Measurements from ENCODE around the gene PARD6B. TPM values are rescaled to one million over a fixed set of nuclear protein-coding genes. Genes with fewer than 3 reads are reported as not detected.

PARD6B gene
- total and polyA plus RNA-seq, 2 of the 4 experiments (the other 2 are of a cell fraction): 0.17 to 0.90 TPM

GRCh38 chr20:50802289-50802688 lies 70.9 kb downstream of the PARD6B start:
- no peak for ATAC-seq (ENCODE audit: low read depth)
- ChIA-PET CTCF (no interaction called here), POLR2A (ENCODE audit: unreplicated experiment) (no interaction called here)
- Histone ChIP-seq H3K14ac (replicated peaks; ENCODE audit: low read depth, low read length) (no peak overlapping the region), H3K4me1 (ENCODE audit: control insufficient read depth, insufficient read depth, low read length) (no peaks in the 10 kb centered on the region), H4K91ac (ENCODE audit: insufficient read depth, low read depth, low read length) (no peak overlapping the region), H3K23ac (ENCODE audit: low read depth, low read length) (no peak overlapping the region), H3K9ac (ENCODE audit: low read depth, low read length) (no peak overlapping the region), H2BK20ac (ENCODE audit: low read depth, low read length) (no peak overlapping the region), H3K4me3 (ENCODE audit: insufficient read depth, low read depth, low read length) (no peak overlapping the region), H2AFZ (replicated peaks; ENCODE audit: low read length, poor library complexity) (no peak overlapping the region), H3K18ac (ENCODE audit: low read depth, low read length) (no peak overlapping the region), H3K79me1 (ENCODE audit: low read depth in 1 of 2, low read length in 2 of 2) (peaks cover 11 to 18% of the 10 kb centered on the region in 2 experiments; a peak in 3 of 4 replicates), H2BK5ac (ENCODE audit: low read depth, low read length, poor library complexity, severe bottlenecking) (no peak overlapping the region), H3K9me1 (ENCODE audit: insufficient read depth, low read length) (peaks cover 3% of the 10 kb centered on the region; the same call in 1 of the 2 replicates), H3K9me3 (ENCODE audit: control insufficient read depth, insufficient read depth, low read length) (no peaks in the 10 kb centered on the region), H2AK5ac (ENCODE audit: low read depth, low read length) (no peak overlapping the region), H2AK9ac (replicated peaks; ENCODE audit: low read depth, low read length, poor library complexity) (no peak overlapping the region), H4K5ac (ENCODE audit: low read depth, low read length) (no peak overlapping the region), H3K4me2 (ENCODE audit: low read depth, low read length) (no peak overlapping the region), H2BK120ac (ENCODE audit: low read depth, low read length) (no peak overlapping the region), H3K27me3 (ENCODE audit: control insufficient read depth, insufficient read depth, low read length) (no peaks in the 10 kb centered on the region), H4K8ac (ENCODE audit: low read depth in 2 of 2, low read length in 2 of 2) (no peak overlapping the region), H2BK15ac (ENCODE audit: low read depth, low read length) (no peak overlapping the region), H3K27ac (ENCODE audit: insufficient read depth, low read length) (no peak overlapping the region), H3K4ac (ENCODE audit: low read depth, low read length) (no peak overlapping the region), H3K56ac (ENCODE audit: extremely low read depth, insufficient read depth, low read length) (no peak overlapping the region), H4K20me1 (ENCODE audit: insufficient read depth, low read length) (peaks cover 6% of the 10 kb centered on the region; the same call in 1 of the 2 replicates), H3K36me3 (ENCODE audit: control insufficient read depth, insufficient read depth, low read length) (no peaks in the 10 kb centered on the region)
- TF ChIP-seq USF2 (IDR thresholded peaks at IDR 0.05; ENCODE audit: low read depth, low read length): no peak
- no peak for TF ChIP-seq RAD21 (IDR thresholded peaks at IDR 0.05; ENCODE audit: low read length)
- TF ChIP-seq RCOR1 (IDR thresholded peaks at IDR 0.05; ENCODE audit: insufficient replicate concordance, low read length): no peak
- TF ChIP-seq SMC3 (IDR thresholded peaks at IDR 0.05; ENCODE audit: low read depth, low read length): no peak
- no peak for TF ChIP-seq MXI1 (IDR thresholded peaks at IDR 0.05; ENCODE audit: borderline replicate concordance, low read depth, low read length)
- no peak for TF ChIP-seq FOS (IDR thresholded peaks at IDR 0.05; ENCODE audit: low read depth, low read length)
- TF ChIP-seq RFX5 (IDR thresholded peaks at IDR 0.05; ENCODE audit: low read depth, low read length): no peak
- TF ChIP-seq POLR2A (IDR thresholded peaks at IDR 0.05; ENCODE audit: low read depth, low read length): no peak
- no peak for TF ChIP-seq BHLHE40 (IDR thresholded peaks at IDR 0.05; ENCODE audit: low read depth, low read length)
- TF ChIP-seq ELK1 (IDR thresholded peaks at IDR 0.05; ENCODE audit: borderline replicate concordance, low read depth, low read length): no peak
- dilution Hi-C loops (cut with HindIII; ENCODE audit: low sequenced_read_pairs, unreplicated experiment): loop anchor here (25.0 kb wide), 1 partner anchor 110 kb away; no protein-coding TSS in a partner anchor
- intact Hi-C loops (cut with micrococcal nuclease): no loop called here
- in situ Hi-C loops (cut with MboI; ENCODE audit: low sequenced_read_pairs): no loop called here
- no peak for DNase-seq
- BruUV-seq (replicated peaks): no TSS peak
- 86% methylated on average over 5 of the region's 8 CpGs; no CpG with 5 or more reads in 1 of the 2 experiments for WGBS, 2 experiments (ENCODE audit: extremely low coverage in 2 of 2, insufficient read length in 1 of 2)
